GM12864 (cell line): ENCODE results near the gene COL8A2.

ENCODE experiments used
- DNase-seq: peaks from one replicate; pipeline ENCODE4 v3.0.0-alpha.2; 2011; ENCODE audit warnings: low read depth
- H3K4me3 ChIP-seq: 2 replicates; pipeline ENCODE4 v1.5.1; 2011; ENCODE audit warnings: mild to moderate bottlenecking, low read depth, low read length, control low read depth
- TF ChIP-seq, protein P1 (sequence below): IDR thresholded peaks from 2 replicates; pipeline ENCODE4 v1.5.1; 2011; ENCODE audit warnings: low read depth, mild to moderate bottlenecking, moderate library complexity, low read length, control low read depth, inconsistent platforms; ENCODE audit errors: missing control alignments

COL8A2 gene

GRCh38 chr1:36125129-36125991 is at the start of gene COL8A2:
Gene COL8A2, minus strand, starts transcription at chr1:36125222. Its CDS starts 24,980 bp downstream, at chr1:36100242.
- no peak within 1 kb of the TSS for H3K4me3 ChIP-seq
- DNase-seq: no peak
- TF ChIP-seq, protein P1, sequence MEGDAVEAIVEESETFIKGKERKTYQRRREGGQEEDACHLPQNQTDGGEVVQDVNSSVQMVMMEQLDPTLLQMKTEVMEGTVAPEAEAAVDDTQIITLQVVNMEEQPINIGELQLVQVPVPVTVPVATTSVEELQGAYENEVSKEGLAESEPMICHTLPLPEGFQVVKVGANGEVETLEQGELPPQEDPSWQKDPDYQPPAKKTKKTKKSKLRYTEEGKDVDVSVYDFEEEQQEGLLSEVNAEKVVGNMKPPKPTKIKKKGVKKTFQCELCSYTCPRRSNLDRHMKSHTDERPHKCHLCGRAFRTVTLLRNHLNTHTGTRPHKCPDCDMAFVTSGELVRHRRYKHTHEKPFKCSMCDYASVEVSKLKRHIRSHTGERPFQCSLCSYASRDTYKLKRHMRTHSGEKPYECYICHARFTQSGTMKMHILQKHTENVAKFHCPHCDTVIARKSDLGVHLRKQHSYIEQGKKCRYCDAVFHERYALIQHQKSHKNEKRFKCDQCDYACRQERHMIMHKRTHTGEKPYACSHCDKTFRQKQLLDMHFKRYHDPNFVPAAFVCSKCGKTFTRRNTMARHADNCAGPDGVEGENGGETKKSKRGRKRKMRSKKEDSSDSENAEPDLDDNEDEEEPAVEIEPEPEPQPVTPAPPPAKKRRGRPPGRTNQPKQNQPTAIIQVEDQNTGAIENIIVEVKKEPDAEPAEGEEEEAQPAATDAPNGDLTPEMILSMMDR: no peak

DNA sequence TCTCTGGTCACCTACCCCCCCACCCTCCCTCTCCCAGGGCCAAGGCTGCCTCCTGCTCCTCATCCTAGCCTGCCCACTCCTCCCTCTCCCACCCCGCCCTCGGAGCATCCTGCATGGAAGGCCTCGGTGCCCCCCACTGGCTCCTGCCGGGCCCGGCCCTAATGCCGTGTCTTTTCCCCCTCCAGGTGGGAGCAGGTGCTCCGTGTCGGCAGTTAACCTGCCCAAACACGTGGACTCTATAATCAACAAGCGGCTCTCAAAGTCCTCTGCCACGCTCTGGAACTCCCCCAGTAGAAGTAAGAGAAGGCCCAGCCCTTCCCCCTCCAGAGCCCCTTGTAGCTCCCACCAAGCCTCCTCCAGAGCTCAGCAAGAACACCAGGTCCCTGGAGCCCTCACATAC is 49.7 kb upstream of the COL8A2 start:
- H3K4me3 ChIP-seq: no peak overlapping the region
- DNase-seq: no peak
- TF ChIP-seq, protein P1: no peak

DNA sequence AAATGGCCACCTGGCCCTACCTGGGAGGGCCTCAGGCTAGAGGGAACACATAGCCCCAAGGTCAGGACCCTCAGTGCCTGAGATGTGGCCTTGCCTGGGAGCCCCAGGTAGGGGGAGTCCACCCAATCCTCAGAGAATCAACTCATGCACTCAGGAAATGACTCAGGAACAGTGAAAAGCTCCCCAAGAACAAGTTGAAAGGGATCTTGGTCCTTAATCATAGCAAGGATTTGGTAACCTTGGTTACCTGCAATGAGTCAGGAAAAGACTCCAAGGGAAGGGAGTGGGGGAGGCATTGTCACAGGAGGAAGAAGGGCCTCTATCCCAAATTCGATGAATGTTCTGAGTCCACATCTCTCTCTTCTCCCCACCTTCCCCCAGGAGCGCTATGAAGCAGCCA is 48.0 kb upstream of the COL8A2 start:
- TF ChIP-seq, protein P1: no peak
- H3K4me3 ChIP-seq: no peak overlapping the region
- no peak for DNase-seq

GRCh38 chr1:36172017-36172747 is 47.2 kb upstream of the COL8A2 start:
- H3K4me3 ChIP-seq: no peak overlapping the region
- TF ChIP-seq, protein P1: no peak
- no peak for DNase-seq

GRCh38 chr1:36170643-36171412 is 45.8 kb upstream of the COL8A2 start:
- TF ChIP-seq, protein P1: no peak
- H3K4me3 ChIP-seq: no peak overlapping the region
- no peak for DNase-seq

GRCh38 chr1:36168514-36168913 is 43.5 kb upstream of the COL8A2 start:
- H3K4me3 ChIP-seq: no peak overlapping the region
- no peak for DNase-seq
- TF ChIP-seq, protein P1: no peak
